CD4-positive, alpha-beta memory T cell (primary cell): ENCODE data around the gene MYO18A. TPM values are rescaled to one million over a fixed set of nuclear protein-coding genes. Genes with fewer than 3 reads are reported as not detected.

Experiments used
- CTCF ChIA-PET: fragments of 350-600 bp; sonication (Branson Sonifier 250); formaldehyde crosslinking; loops from one replicate; lab custom pipeline; 2021; ENCODE audit warnings: inconsistent platforms; ENCODE audit not compliant: partially characterized antibody; lab: Charles Lee
- POLR2A ChIA-PET: fragments of 350-600 bp; sonication (Branson Sonifier 250); formaldehyde crosslinking; loops from one replicate; lab custom pipeline; 2021; ENCODE audit not compliant: partially characterized antibody; lab: Charles Lee
- DNase-seq, 5 donors: peaks; one replicate each; pipeline versions ENCODE4 v3.0.0 to v3.0.0-alpha.2; 2020 to 2022; ENCODE audit warnings: mixed read lengths in 1 of 5
- H3K27ac ChIP-seq: one replicate; pipeline ENCODE4 v1.7.0; 2013; ENCODE audit warnings: low read depth, low read length
- H3K27me3 ChIP-seq: 2 replicates; pipeline ENCODE4 v1.7.0; 2013; ENCODE audit warnings: mild to moderate bottlenecking, low read length, moderate library complexity; ENCODE audit not compliant: insufficient read depth
- H3K36me3 ChIP-seq: 2 replicates; pipeline ENCODE4 v1.7.0; 2013; ENCODE audit warnings: mild to moderate bottlenecking, low read length, moderate library complexity; ENCODE audit not compliant: insufficient read depth
- H3K4me1 ChIP-seq: 2 replicates; pipeline ENCODE4 v1.7.0; 2013; ENCODE audit warnings: mild to moderate bottlenecking, low read length, moderate library complexity; ENCODE audit not compliant: insufficient read depth
- H3K4me3 ChIP-seq, 2 donors: one replicate each; pipeline ENCODE4 v1.7.0; 2013; ENCODE audit warnings: low read length in 2 of 2, mild to moderate bottlenecking in 1 of 2
- H3K9me3 ChIP-seq, 2 donors: one replicate each; pipeline ENCODE4 v1.7.0; 2013; ENCODE audit warnings: low read length in 2 of 2, control low read depth in 1 of 2; ENCODE audit not compliant: control insufficient read depth in 1 of 2
- H3K27ac Mint-ChIP-seq, 7 donors: one replicate each; pipeline ENCODE4 v1.8.0; 2020 to 2021; ENCODE audit warnings: mixed read lengths in 7 of 7, mild to moderate bottlenecking in 6 of 7, inconsistent platforms in 3 of 7, moderate library complexity in 3 of 7
- H3K27me3 Mint-ChIP-seq, 2 donors: one replicate each; pipeline ENCODE4 v1.8.0; 2020 to 2021; ENCODE audit warnings: mixed read lengths in 2 of 2
- H3K36me3 Mint-ChIP-seq, 2 donors: one replicate each; pipeline ENCODE4 v1.8.0; 2020 to 2021; ENCODE audit warnings: mixed read lengths in 2 of 2, inconsistent platforms in 1 of 2, mild to moderate bottlenecking in 1 of 2
- H3K4me1 Mint-ChIP-seq, 4 donors: one replicate each; pipeline ENCODE4 v1.8.0; 2020 to 2021; ENCODE audit warnings: mixed read lengths in 4 of 4, mild to moderate bottlenecking in 1 of 4
- H3K4me3 Mint-ChIP-seq, 8 donors: one replicate each; pipeline ENCODE4 v1.8.0; 2020 to 2021; ENCODE audit warnings: mixed read lengths in 8 of 8, mild to moderate bottlenecking in 7 of 8, moderate library complexity in 6 of 8, inconsistent platforms in 3 of 8
- H3K9me3 Mint-ChIP-seq, 8 donors: one replicate each; pipeline ENCODE4 v1.8.0; 2020 to 2021; ENCODE audit warnings: mixed read lengths in 8 of 8, mild to moderate bottlenecking in 5 of 8, inconsistent platforms in 3 of 8, moderate library complexity in 1 of 8
- intact Hi-C: fragments of 100-400 bp; cut with micrococcal nuclease; formaldehyde crosslinking; loops from one replicate; pipeline ENCODE4 v1.15.1; 2023
- polyA plus RNA-seq, 2 donors: library from polyadenylated mRNA; unstranded; fragments of 300-500 nt; fragmentation: Illumina TruSeq; gene quantifications; one replicate each; pipeline ENCODE4 v1.2.3, GENCODE V29; 2021
- total RNA-seq, 2 experiments: library from RNA; stranded (reverse); gene quantifications; one replicate each; pipeline ENCODE4 v1.2.3, GENCODE V29; 2021

Gene MYO18A
- total and polyA plus RNA-seq, 4 experiments from 2014 or later: 6.0 to 136 (median 89.5) TPM

DNA sequence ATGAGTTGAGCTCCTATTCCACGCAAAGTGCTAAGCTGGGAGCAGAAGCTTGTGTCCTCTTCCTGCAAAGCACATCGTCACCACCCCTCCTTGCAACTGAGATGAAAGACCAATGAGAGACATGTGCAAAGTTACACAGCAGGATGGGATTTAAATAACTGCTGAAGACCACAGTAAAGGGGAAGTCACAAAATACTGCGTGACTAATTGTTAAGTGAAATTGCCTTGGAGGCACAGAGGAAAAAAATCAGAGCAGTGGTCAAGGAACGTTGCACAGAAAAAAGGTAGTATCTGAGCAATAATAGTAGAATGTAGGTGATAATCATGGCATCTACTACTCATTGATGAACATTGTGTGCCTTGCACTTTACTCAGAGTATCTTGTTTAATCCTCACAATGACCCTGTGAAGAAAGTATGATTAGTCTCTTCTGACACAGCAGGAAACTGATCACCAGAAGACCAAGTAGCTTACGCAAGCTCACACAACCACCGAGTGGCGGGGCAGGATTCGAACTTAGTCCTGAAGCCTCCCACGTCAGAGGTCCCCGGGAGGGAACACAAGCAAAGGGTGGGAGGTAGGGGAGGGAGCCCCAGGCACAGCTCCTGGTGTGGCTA is 15.4 kb upstream of the MYO18A start:
- no peak overlapping the region for H3K27ac ChIP-seq

DNA sequence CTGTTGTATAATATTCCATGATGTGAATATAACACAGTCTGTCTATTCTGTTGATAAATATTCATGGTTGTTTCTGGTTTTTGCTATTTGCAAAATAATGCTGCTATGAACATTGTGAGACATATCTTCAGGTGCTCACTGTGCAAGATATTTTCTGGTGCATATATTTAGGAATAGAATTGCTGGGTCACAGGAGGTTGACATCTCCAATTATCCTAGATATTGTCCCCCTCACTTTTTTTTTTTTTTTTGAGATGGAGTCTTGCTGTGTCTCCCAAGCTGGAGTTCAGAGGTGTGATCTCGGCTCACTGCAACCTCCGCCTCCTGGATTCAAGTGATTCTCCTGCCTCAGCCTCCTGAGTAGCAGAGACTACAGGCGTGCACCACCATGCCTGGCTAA is 14.5 kb upstream of the MYO18A start:
- Histone ChIP-seq H3K27ac (no peak overlapping the region), H3K27me3 (no peaks in the 10 kb centered on the region), H3K4me3 (no peak overlapping the region), H3K36me3 (no peaks in the 10 kb centered on the region), H3K4me1 (no peaks in the 10 kb centered on the region), H3K9me3 (no peaks in the 10 kb centered on the region)
- intact Hi-C loops: no loop called here
- Mint-ChIP-seq H3K4me3 (no peak overlapping the region), H3K27ac (no peak overlapping the region), H3K27me3 (peaks cover 4 to 17% of the 10 kb centered on the region in 2 donors), H3K36me3 (no peaks in the 10 kb centered on the region), H3K9me3 (no peaks in the 10 kb centered on the region), H3K4me1 (no peaks in the 10 kb centered on the region)
- no peak for DNase-seq
- ChIA-PET CTCF (interaction anchor here (1.8 to 2.5 kb wide), 2 partner anchors 17 to 78 kb away, joined by 4 to 11 read pairs; no protein-coding TSS in a partner anchor), POLR2A (no interaction called here)

More for the DNA sequence above, 15.4 kb upstream of the MYO18A start:
- H3K27me3 Mint-ChIP-seq: peaks cover 4 to 15% of the 10 kb centered on the region in 2 donors
- no peaks in the 10 kb centered on the region for H3K4me1 Mint-ChIP-seq
- DNase-seq: no peak
- H3K9me3 Mint-ChIP-seq: no peaks in the 10 kb centered on the region
- ChIA-PET POLR2A (no interaction called here), CTCF (interaction anchor here (0.8 to 1.8 kb wide), 3 partner anchors 13 to 79 kb away, joined by 3 to 4 read pairs (median 3); no protein-coding TSS in a partner anchor)
- intact Hi-C loops: no loop called here
- Histone ChIP-seq H3K27me3 (no peaks in the 10 kb centered on the region), H3K36me3 (no peaks in the 10 kb centered on the region), H3K9me3 (no peaks in the 10 kb centered on the region), H3K4me3 (no peak overlapping the region), H3K4me1 (no peaks in the 10 kb centered on the region)
- H3K4me3 Mint-ChIP-seq: no peak overlapping the region
- no peaks in the 10 kb centered on the region for H3K36me3 Mint-ChIP-seq
- no peak overlapping the region for H3K27ac Mint-ChIP-seq

DNA sequence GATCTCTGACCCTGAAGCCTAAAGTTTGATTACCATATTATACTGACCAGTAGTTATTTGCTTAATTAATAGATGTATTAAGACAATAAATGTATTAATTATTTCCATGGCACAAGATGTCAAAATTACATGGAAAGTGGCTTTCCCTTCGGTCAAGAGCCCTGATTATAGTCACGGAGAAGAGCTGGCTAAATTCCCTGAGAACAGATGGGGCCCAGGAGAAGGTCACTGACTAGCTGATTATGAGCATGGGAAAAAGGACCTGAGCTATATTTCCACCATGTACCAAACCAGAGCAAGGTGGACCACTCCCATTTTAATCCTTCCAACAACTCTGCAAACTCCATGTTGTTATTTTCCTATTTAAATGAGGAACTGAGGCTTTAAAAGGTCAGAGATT is 12.9 kb upstream of the MYO18A start:
- no peak overlapping the region for H3K4me3 Mint-ChIP-seq
- CTCF ChIA-PET: interaction anchor here (2.5 to 2.6 kb wide), 2 partner anchors 13 to 15 kb away, joined by 11 read pairs; partner anchors contain the start of gene MYO18A
- no peaks in the 10 kb centered on the region for H3K4me1 ChIP-seq
- no peak overlapping the region for H3K27ac ChIP-seq
- intact Hi-C loops: no loop called here
- H3K36me3 Mint-ChIP-seq: no peaks in the 10 kb centered on the region
- no peaks in the 10 kb centered on the region for H3K9me3 ChIP-seq
- H3K27me3 ChIP-seq: no peaks in the 10 kb centered on the region
- no peak overlapping the region for H3K27ac Mint-ChIP-seq
- H3K4me3 ChIP-seq: no peak overlapping the region
- H3K4me1 Mint-ChIP-seq: no peaks in the 10 kb centered on the region
- POLR2A ChIA-PET: interaction anchor here (0.9 kb wide), 1 partner anchor 16 kb away, joined by 3 read pairs; no protein-coding TSS in a partner anchor
- peaks cover 4 to 17% of the 10 kb centered on the region in 2 donors for H3K27me3 Mint-ChIP-seq
- DNase-seq: no peak
- H3K9me3 Mint-ChIP-seq: no peaks in the 10 kb centered on the region
- no peaks in the 10 kb centered on the region for H3K36me3 ChIP-seq

DNA sequence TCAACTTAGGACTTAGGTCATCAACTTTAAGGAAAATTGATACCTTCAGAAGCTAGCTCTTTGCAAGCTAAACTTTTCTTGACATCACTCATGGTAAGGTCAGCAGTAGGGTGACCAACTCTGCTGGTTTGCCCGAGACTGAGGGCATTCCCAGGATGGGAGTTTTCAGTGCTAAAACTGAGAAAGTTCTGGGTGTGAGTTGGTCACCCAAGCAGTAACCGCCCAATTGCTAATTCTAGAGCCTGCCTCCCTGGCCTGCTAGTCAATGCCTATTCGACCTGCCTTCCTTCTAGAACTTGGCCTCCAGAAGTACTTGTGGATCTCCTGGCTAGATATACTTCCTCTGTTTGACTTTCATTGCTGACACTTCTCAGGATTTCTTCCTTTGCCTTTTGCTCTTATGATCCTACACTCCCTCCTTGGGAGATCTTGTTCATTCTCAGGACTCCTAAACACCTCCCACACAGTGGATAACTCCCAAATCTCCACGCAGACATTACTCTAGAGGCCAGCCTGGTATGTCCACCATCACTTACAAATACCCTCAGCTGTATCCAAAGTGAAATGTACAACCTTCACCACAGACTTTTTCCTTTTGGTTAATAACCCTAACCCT is 10.5 kb upstream of the MYO18A start:
- Mint-ChIP-seq H3K4me3 (no peak overlapping the region), H3K4me1 (no peaks in the 10 kb centered on the region), H3K9me3 (no peaks in the 10 kb centered on the region), H3K27me3 (peaks cover 4 to 15% of the 10 kb centered on the region in 2 donors), H3K27ac (no peak overlapping the region), H3K36me3 (no peaks in the 10 kb centered on the region)
- H3K36me3 ChIP-seq: no peaks in the 10 kb centered on the region
- intact Hi-C loops: no loop called here
- ChIA-PET CTCF (interaction anchor here (0.9 to 2.2 kb wide), 2 partner anchors 10 to 46 kb away, joined by 3 to 7 read pairs; partner anchors contain the start of gene MYO18A), POLR2A (no interaction called here)
- no peak for DNase-seq
- no peaks in the 10 kb centered on the region for H3K27me3 ChIP-seq
- no peak overlapping the region for H3K27ac ChIP-seq
- no peak overlapping the region for H3K4me3 ChIP-seq
- H3K4me1 ChIP-seq: no peaks in the 10 kb centered on the region
- no peaks in the 10 kb centered on the region for H3K9me3 ChIP-seq

DNA sequence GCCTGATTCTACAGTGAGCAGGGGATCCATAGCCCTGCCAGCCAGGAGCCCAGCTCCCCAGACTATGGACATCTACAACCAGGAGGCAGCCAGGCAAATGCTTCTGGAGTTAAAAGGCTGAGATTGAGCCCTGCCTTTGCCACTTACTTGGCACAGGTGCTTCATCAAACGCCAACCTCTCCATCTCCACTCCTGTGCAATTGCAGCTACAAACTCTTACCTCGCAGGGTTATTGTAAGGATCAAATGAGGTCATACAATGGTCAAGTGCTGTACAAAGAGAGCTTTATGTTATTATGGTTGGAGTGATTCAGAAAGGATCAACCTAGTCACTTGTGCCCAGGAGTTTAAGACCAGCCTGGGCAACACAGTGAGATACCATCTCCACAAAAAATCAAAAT is 9.8 kb upstream of the MYO18A start:
- intact Hi-C loops: no loop called here
- Mint-ChIP-seq H3K27ac (no peak overlapping the region), H3K4me1 (no peaks in the 10 kb centered on the region), H3K4me3 (no peak overlapping the region), H3K36me3 (no peaks in the 10 kb centered on the region), H3K27me3 (peaks cover 4 to 12% of the 10 kb centered on the region in 2 donors), H3K9me3 (no peaks in the 10 kb centered on the region)
- ChIA-PET POLR2A (no interaction called here), CTCF (interaction anchor here (0.7 to 2.2 kb wide), 3 partner anchors 8 to 45 kb away, joined by 3 to 7 read pairs (median 3); partner anchors contain the start of gene MYO18A)
- H3K36me3 ChIP-seq: no peaks in the 10 kb centered on the region
- no peak overlapping the region for H3K27ac ChIP-seq
- H3K4me1 ChIP-seq: no peaks in the 10 kb centered on the region
- H3K4me3 ChIP-seq: no peak overlapping the region
- no peak for DNase-seq
- H3K27me3 ChIP-seq: no peaks in the 10 kb centered on the region
- H3K9me3 ChIP-seq: no peaks in the 10 kb centered on the region

DNA sequence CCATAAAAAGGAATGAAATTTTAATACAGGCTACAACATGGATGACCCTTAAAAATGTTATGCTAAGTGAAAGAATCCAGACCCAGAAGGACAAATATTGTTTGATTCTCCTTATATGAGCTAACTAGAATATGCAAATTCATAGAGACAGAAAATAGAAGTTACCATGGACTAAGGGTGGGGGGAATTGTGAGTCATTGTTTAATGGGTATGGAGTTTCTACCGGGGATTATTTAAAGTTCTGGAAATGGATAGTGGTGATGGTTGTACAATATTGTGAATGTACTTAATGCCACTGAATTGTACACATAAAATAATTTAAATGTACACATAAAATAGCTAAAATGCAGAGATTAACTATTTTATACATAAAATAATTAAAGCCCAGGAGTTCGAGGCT is 9.2 kb upstream of the MYO18A start:
- intact Hi-C loops: no loop called here
- H3K27ac Mint-ChIP-seq: no peak overlapping the region
- H3K4me3 ChIP-seq: no peak overlapping the region
- H3K4me1 ChIP-seq: no peaks in the 10 kb centered on the region
- no peaks in the 10 kb centered on the region for H3K36me3 Mint-ChIP-seq
- POLR2A ChIA-PET: interaction anchor here (0.7 kb wide), 1 partner anchor 65 kb away, joined by 3 read pairs; no protein-coding TSS in a partner anchor
- H3K4me3 Mint-ChIP-seq: no peak overlapping the region
- H3K36me3 ChIP-seq: no peaks in the 10 kb centered on the region
- H3K27ac ChIP-seq: no peak overlapping the region
- no peaks in the 10 kb centered on the region for H3K9me3 ChIP-seq
- CTCF ChIA-PET: interaction anchor here (0.7 to 2.2 kb wide), 2 partner anchors 7 to 9 kb away, joined by 3 to 7 read pairs; partner anchors contain the start of gene MYO18A
- H3K27me3 ChIP-seq: no peaks in the 10 kb centered on the region
- peaks cover 4 to 12% of the 10 kb centered on the region in 2 donors for H3K27me3 Mint-ChIP-seq
- no peak for DNase-seq
- H3K9me3 Mint-ChIP-seq: no peaks in the 10 kb centered on the region
- no peaks in the 10 kb centered on the region for H3K4me1 Mint-ChIP-seq

DNA sequence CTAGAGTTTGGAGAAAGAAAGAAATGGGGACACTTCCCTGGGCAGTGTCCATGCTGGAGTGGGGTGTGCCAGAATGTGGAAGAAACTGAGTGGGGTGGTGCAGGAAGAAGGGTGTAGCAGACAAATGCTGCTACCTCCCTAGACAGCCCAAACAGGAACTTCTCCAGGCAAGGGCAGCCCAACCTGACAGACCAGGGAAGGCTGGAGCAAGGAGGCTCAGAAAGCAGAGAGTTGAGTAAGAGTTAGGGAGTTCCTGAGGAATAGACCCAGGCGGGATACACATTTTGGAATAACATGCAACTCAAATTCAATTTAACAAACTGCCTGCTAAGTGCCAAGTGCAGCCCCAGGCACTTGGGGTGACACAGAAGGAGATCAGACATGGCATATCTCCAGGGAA is 1.0 kb upstream of the MYO18A start:
- no peaks in the 10 kb centered on the region for H3K36me3 ChIP-seq
- peak overlapping the region in 1 of 8 donors; percentile 52 for H3K4me3 Mint-ChIP-seq
- no peaks in the 10 kb centered on the region for H3K36me3 Mint-ChIP-seq
- peak overlapping the region in 1 of 7 donors; percentile 79 for H3K27ac Mint-ChIP-seq
- no peaks in the 10 kb centered on the region for H3K27me3 Mint-ChIP-seq
- H3K4me3 ChIP-seq: no peak overlapping the region
- peaks cover 16% of the 10 kb centered on the region for H3K4me1 ChIP-seq
- H3K9me3 Mint-ChIP-seq: peaks cover 0 to 3% (median 0%) of the 10 kb centered on the region in 8 donors
- H3K4me1 Mint-ChIP-seq: peaks cover 10 to 28% (median 17%) of the 10 kb centered on the region in 4 donors
- DNase-seq: no peak
- POLR2A ChIA-PET: interaction anchor here (0.6 to 5.3 kb wide), 5 partner anchors 32 to 367 kb away, joined by 3 to 70 read pairs (median 4); no protein-coding TSS in a partner anchor
- H3K27ac ChIP-seq: no peak overlapping the region
- no peaks in the 10 kb centered on the region for H3K9me3 ChIP-seq
- intact Hi-C loops: no loop called here
- CTCF ChIA-PET: interaction anchor here (0.9 to 17.4 kb wide), 15 partner anchors 9 to 411 kb away, joined by 3 to 465 read pairs (median 6); no protein-coding TSS in a partner anchor
- H3K27me3 ChIP-seq: no peaks in the 10 kb centered on the region
